Kidney epithelial cell (primary cell): ENCODE data around the gene CATSPERE. TPM values are rescaled to one million over a fixed set of nuclear protein-coding genes. Genes with fewer than 3 reads are reported as not detected.

Experiments
- DNase-seq: peaks from one replicate; pipeline ENCODE4 v3.0.0-alpha.2; 2010; ENCODE audit warnings: low read depth
- H3K27me3 ChIP-seq: 2 replicates; pipeline ENCODE4 v1.6.0; 2011; ENCODE audit warnings: low read length; ENCODE audit not compliant: control insufficient read depth, insufficient read depth
- H3K36me3 ChIP-seq: 2 replicates; pipeline ENCODE4 v1.5.1; 2011; ENCODE audit warnings: low read length; ENCODE audit not compliant: control insufficient read depth, insufficient read depth
- H3K4me3 ChIP-seq: 2 replicates; pipeline ENCODE4 v1.5.1; 2011; ENCODE audit warnings: low read depth, mild to moderate bottlenecking, control low read depth, low read length
- CTCF ChIP-seq: IDR thresholded peaks from 2 replicates; pipeline ENCODE4 v1.5.1; 2011; ENCODE audit warnings: mild to moderate bottlenecking, moderate library complexity, low read length, control low read depth, inconsistent platforms; ENCODE audit not compliant: insufficient read depth, poor library complexity, severe bottlenecking
- total RNA-seq: library from RNA; depleted of rRNA; stranded (reverse); fragments of >200 nt; gene quantifications from 2 replicates; pipeline ENCODE4 v1.2.3, GENCODE V29; 2015

CATSPERE gene
- total RNA-seq, 1 donor from 2014 or later, result 0.13 TPM

- peaks cover 1% of the 10 kb centered on the region for H3K36me3 ChIP-seq
- TF ChIP-seq CTCF, result no peak
These were observed 38.9 kb upstream of the CATSPERE start for GRCh38 chr1:244422174-244422573.

GRCh38 chr1:244424649-244425334 lies 36.3 kb upstream of the CATSPERE start:
- H3K36me3 ChIP-seq, result no peaks in the 10 kb centered on the region
- H3K4me3 ChIP-seq, result no peak overlapping the region
- DNase-seq, result no peak
- TF ChIP-seq CTCF, result no peak
- no peaks in the 10 kb centered on the region for H3K27me3 ChIP-seq

More at GRCh38 chr1:244422174-244422573, 38.9 kb upstream of the CATSPERE start:
- DNase-seq, result no peak
- no peaks in the 10 kb centered on the region for H3K27me3 ChIP-seq
- no peak overlapping the region for H3K4me3 ChIP-seq

- TF ChIP-seq CTCF, result no peak
- no peak for DNase-seq
- Histone ChIP-seq H3K27me3 (no peaks in the 10 kb centered on the region), H3K4me3 (no peak overlapping the region), H3K36me3 (no peaks in the 10 kb centered on the region)
These were observed 33.4 kb upstream of the CATSPERE start for GRCh38 chr1:244427647-244428046.

- Histone ChIP-seq H3K27me3 (no peaks in the 10 kb centered on the region), H3K4me3 (no peak overlapping the region), H3K36me3 (no peaks in the 10 kb centered on the region)
- TF ChIP-seq CTCF, result no peak
- DNase-seq, result no peak
These were observed 31.3 kb upstream of the CATSPERE start for GRCh38 chr1:244429818-244430217.

- TF ChIP-seq CTCF, result no peak
- no peak for DNase-seq
- Histone ChIP-seq H3K36me3 (no peaks in the 10 kb centered on the region), H3K4me3 (no peak overlapping the region), H3K27me3 (no peaks in the 10 kb centered on the region)
These were observed 29.9 kb upstream of the CATSPERE start for GRCh38 chr1:244431166-244431565.
